Urinary bladder (tissue), 4 donors: Measurements from ENCODE around the gene PRM2. TPM values are rescaled to one million over a fixed set of nuclear protein-coding genes. Genes with fewer than 3 reads are reported as not detected.

Experiments used
- DNase-seq: peaks from one replicate; pipeline ENCODE4 v3.0.0-alpha.2; 2015; ENCODE audit errors: extremely low spot score
- H3K27ac ChIP-seq: one replicate; pipeline ENCODE4 v1.5.1; 2013; ENCODE audit warnings: low read depth, mild to moderate bottlenecking, moderate library complexity
- H3K36me3 ChIP-seq: one replicate; pipeline ENCODE4 v1.6.1; 2013; ENCODE audit warnings: mild to moderate bottlenecking, moderate library complexity; ENCODE audit not compliant: insufficient read depth
- H3K4me1 ChIP-seq: one replicate; pipeline ENCODE4 v1.6.1; 2013; ENCODE audit warnings: mild to moderate bottlenecking, moderate library complexity; ENCODE audit not compliant: insufficient read depth
- H3K4me3 ChIP-seq: one replicate; pipeline ENCODE4 v1.5.1; 2013; ENCODE audit warnings: low read depth, low read length
- WGBS: extraction: QIAGEN DNeasy Blood & Tissue Kit; methylation state at CpG from one replicate; pipeline ENCODE4 v1.1.7; 2013; 5-methylcytosine and 5-hydroxymethylcytosine counted together
- polyA plus RNA-seq: library from polyadenylated mRNA; stranded (reverse); fragments of 200-250 nt; gene quantifications from one replicate; pipeline ENCODE4 v1.2.3, GENCODE V29; 2013
- total RNA-seq: library from RNA; depleted of rRNA; stranded (reverse); fragments of >200 nt; gene quantifications from one replicate; pipeline ENCODE4 v1.2.3, GENCODE V29; 2014
- donor health status: healthy with polysubstance abuse.
- donor health status: healthy.

PRM2 gene
- total and polyA plus RNA-seq, 2 donors: not detected

DNA sequence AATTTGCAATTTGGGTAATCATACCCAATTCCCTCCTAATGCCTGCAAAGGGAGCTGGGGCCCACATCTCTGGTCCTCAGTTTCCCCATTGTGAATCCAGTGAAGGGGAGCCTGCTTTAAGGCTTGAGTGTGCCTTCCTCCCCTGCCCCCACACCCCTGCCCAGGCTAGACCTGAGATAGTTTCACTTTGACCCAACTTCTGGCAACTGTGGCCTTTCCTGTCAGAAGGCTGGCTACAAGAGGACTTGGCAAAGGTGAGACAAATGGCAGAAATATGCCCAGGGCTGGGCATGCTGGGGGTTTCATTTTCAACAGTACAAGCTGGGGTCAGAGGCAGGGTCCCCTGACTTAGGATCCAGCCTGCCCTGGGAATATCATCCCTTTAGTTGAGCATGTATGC is 30.3 kb downstream of the PRM2 start:
- no peak overlapping the region for H3K27ac ChIP-seq
- no peaks in the 10 kb centered on the region for H3K36me3 ChIP-seq
- no peaks in the 10 kb centered on the region for H3K4me1 ChIP-seq
- H3K4me3 ChIP-seq: no peak overlapping the region
- no peak for DNase-seq

- Histone ChIP-seq H3K4me3 (no peak overlapping the region), H3K4me1 (no peaks in the 10 kb centered on the region), H3K27ac (no peak overlapping the region), H3K36me3 (no peaks in the 10 kb centered on the region)
- no peak for DNase-seq
- 83% methylated on average over 5 of the region's 5 CpGs for WGBS
These were observed 31.0 kb downstream of the PRM2 start for GRCh38 chr16:11245222-11245737.

GRCh38 chr16:11242658-11243057 is 33.6 kb downstream of the PRM2 start:
- Histone ChIP-seq H3K36me3 (no peaks in the 10 kb centered on the region), H3K4me1 (no peaks in the 10 kb centered on the region), H3K27ac (no peak overlapping the region), H3K4me3 (no peak overlapping the region)
- DNase-seq: no peak
- 83% methylated on average over 12 of the region's 12 CpGs for WGBS

GRCh38 chr16:11241480-11242204 is 34.6 kb downstream of the PRM2 start:
- DNase-seq: no peak
- Histone ChIP-seq H3K27ac (no peak overlapping the region), H3K4me3 (no peak overlapping the region), H3K36me3 (no peaks in the 10 kb centered on the region), H3K4me1 (no peaks in the 10 kb centered on the region)
- 92% methylated on average over 5 of the region's 5 CpGs for WGBS

GRCh38 chr16:11240636-11241473 is 35.4 kb downstream of the PRM2 start:
- DNase-seq: no peak
- Histone ChIP-seq H3K27ac (no peak overlapping the region), H3K36me3 (no peaks in the 10 kb centered on the region), H3K4me1 (no peaks in the 10 kb centered on the region), H3K4me3 (no peak overlapping the region)
- 78% methylated on average over 10 of the region's 10 CpGs for WGBS

GRCh38 chr16:11239644-11240632 is 36.3 kb downstream of the PRM2 start:
- 88% methylated on average over 10 of the region's 10 CpGs for WGBS
- Histone ChIP-seq H3K27ac (no peak overlapping the region), H3K4me1 (no peaks in the 10 kb centered on the region), H3K36me3 (no peaks in the 10 kb centered on the region), H3K4me3 (no peak overlapping the region)
- no peak for DNase-seq

GRCh38 chr16:11238272-11239202 is 37.7 kb downstream of the PRM2 start:
- Histone ChIP-seq H3K27ac (no peak overlapping the region), H3K4me3 (no peak overlapping the region), H3K4me1 (no peaks in the 10 kb centered on the region), H3K36me3 (no peaks in the 10 kb centered on the region)
- 95% methylated on average over 15 of the region's 15 CpGs for WGBS
- no peak for DNase-seq

DNA sequence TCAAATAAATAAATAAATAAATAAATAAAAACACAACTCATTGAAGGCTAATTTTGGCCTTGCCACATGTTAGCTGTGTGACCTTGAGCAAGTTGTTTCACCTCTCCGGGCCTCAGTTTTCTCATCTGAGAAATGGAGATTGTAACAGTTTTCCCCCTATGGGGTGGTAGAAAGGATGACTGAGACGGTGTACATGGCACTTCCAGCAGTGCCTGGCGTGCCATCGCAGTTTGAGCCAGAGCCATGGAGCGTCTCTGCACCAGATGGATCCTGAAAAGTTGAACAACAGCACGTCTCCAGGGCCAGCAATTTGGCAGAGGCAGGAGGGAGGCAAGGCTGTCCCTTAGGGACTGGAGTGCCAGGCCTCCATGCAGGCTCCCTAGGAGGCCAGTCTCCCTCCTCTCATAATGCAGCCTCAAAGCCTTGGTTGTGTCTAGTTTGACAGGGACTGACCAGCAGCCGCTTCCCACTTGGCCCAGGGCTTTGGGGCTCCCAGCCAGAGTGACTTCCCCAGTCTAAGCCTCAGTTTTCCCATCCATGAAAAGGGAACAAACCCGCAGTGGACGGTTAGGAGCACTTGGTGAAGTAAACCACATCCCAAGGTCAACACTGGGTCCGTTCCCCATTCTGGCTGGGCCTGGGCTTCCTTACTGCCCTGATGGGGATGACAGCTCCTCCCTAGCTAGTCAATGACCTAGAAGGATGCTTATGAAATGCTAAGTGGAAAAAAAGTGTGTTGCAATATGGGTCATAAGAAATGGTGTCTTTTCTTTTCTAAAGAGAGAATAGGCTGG is 39.6 kb downstream of the PRM2 start:
- Histone ChIP-seq H3K4me3 (no peak overlapping the region), H3K27ac (no peak overlapping the region), H3K36me3 (no peaks in the 10 kb centered on the region), H3K4me1 (no peaks in the 10 kb centered on the region)
- WGBS: 86% methylated on average over 10 of the region's 10 CpGs
- no peak for DNase-seq

- no peak for DNase-seq
- 90% methylated on average over 5 of the region's 5 CpGs for WGBS
- no peak overlapping the region for H3K27ac ChIP-seq
- H3K4me3 ChIP-seq: no peak overlapping the region
- H3K36me3 ChIP-seq: no peaks in the 10 kb centered on the region
- no peaks in the 10 kb centered on the region for H3K4me1 ChIP-seq
These were observed 40.6 kb downstream of the PRM2 start for GRCh38 chr16:11235703-11235991.

DNA sequence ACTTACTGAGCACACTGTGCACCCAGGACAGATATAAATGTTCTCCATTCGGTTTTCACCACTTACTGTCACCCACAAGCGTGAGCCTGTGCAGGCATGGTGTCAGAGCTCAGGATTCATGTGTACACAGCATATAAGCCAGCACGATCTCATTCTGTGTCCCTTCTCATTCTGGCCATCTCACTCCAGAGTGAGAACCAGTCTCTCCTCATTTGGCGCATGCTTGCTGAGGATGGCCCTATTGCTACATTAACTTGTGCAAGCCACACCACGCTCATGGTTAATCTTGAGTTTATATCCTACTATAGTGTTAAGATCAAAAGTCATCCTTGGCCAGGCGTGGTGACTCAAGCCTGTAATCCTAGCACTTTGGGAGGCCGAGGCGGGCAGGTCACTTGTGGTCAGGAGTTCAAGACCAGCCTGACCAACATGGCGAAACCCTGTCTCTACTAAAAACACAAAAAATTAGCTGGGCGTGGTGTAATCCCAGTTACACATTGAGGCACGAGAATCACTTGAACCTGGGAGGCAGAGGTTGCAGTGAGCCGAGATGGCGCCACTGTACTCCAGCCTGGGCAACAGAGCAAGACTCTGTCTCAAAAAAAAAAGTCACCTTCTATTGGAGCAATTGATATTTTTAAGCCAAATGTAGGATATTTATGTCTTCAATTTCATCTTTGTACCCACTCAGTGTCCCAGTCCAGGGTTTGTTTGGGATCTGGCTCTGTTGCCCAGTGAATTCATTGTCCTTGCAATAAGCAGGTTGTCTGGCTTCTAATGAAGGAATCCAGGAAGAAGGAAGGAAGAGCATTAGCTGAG is 41.2 kb downstream of the PRM2 start:
- DNase-seq: no peak
- 91% methylated on average over 13 of the region's 13 CpGs for WGBS
- H3K27ac ChIP-seq: no peak overlapping the region
- no peak overlapping the region for H3K4me3 ChIP-seq
- no peaks in the 10 kb centered on the region for H3K4me1 ChIP-seq
- no peaks in the 10 kb centered on the region for H3K36me3 ChIP-seq

- H3K4me3 ChIP-seq: no peak overlapping the region
- H3K36me3 ChIP-seq: no peaks in the 10 kb centered on the region
- no peak overlapping the region for H3K27ac ChIP-seq
- no peak for DNase-seq
- 84% methylated on average over 8 of the region's 8 CpGs for WGBS
- no peaks in the 10 kb centered on the region for H3K4me1 ChIP-seq
These were observed 42.4 kb downstream of the PRM2 start for GRCh38 chr16:11233727-11234376.
